ENCODE measurements around the gene DDX41.

DNA sequence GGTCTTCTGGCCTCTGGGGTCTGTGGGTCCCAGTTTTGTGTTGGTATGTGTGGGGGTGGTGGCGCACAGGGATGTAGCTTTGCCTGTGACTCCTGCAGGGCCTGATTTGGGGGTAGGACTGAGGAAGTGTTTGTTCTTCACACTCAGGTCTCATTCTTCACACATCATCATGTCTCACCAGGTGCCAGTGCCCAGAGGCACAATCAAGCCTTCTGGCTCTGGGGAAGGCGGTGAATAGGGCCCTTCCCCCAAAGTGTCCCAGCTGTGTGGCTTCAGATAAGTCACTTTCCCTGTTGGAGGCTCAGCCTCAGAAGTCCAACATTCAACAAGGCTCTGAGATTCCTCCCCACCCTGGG is 48.5 kb downstream of the DDX41 start:
- TF ChIP-seq, protein P1, sequence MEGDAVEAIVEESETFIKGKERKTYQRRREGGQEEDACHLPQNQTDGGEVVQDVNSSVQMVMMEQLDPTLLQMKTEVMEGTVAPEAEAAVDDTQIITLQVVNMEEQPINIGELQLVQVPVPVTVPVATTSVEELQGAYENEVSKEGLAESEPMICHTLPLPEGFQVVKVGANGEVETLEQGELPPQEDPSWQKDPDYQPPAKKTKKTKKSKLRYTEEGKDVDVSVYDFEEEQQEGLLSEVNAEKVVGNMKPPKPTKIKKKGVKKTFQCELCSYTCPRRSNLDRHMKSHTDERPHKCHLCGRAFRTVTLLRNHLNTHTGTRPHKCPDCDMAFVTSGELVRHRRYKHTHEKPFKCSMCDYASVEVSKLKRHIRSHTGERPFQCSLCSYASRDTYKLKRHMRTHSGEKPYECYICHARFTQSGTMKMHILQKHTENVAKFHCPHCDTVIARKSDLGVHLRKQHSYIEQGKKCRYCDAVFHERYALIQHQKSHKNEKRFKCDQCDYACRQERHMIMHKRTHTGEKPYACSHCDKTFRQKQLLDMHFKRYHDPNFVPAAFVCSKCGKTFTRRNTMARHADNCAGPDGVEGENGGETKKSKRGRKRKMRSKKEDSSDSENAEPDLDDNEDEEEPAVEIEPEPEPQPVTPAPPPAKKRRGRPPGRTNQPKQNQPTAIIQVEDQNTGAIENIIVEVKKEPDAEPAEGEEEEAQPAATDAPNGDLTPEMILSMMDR (conservative IDR thresholded peaks at IDR 0.05 in 1 of 2, IDR thresholded peaks at IDR 0.05 in 1 of 2; ENCODE audit: low read depth in 1 of 2, low read length in 2 of 2), result no peak
- TF ChIP-seq EZH2 (IDR thresholded peaks at IDR 0.05; ENCODE audit: low read length, missing control alignments), result no peak

All from fibroblast of lung (primary cell).